GM23338 (cell line): ENCODE data around the gene ERBB3. TPM values are rescaled to one million over a fixed set of nuclear protein-coding genes. Genes with fewer than 3 reads are reported as not detected.
"Not testable (repeated sequence)": the region's sequence is repeated elsewhere in the genome, so short reads cannot be mapped to it uniquely, and the experiment has no call there.

Experiments used
- ATAC-seq: fragments of 200-7000 bp; cut with Tn5 transposase; 3 replicates; pipeline ENCODE4 v1.9.1; 2020
- DNase-seq: peaks from one replicate; pipeline ENCODE4 v3.0.0-alpha.2; 2015; ENCODE audit warnings: low spot score
- H2AFZ ChIP-seq: fragments of 200-600 bp; sonication (generic); 2 replicates; pipeline ENCODE4 v1.8.0; 2016; ENCODE audit warnings: antibody characterized with exemption, mild to moderate bottlenecking, moderate library complexity
- H3F3A ChIP-seq: fragments of 200-600 bp; sonication (generic); replicated peaks from 2 replicates; pipeline ENCODE4 v1.8.0; 2017; ENCODE audit warnings: antibody characterized with exemption, mixed run types, low read depth
- H3K27ac ChIP-seq: fragments of 200-600 bp; sonication (generic); 2 replicates; pipeline ENCODE4 v1.6.1; 2016; ENCODE audit warnings: low read depth
- H3K27me3 ChIP-seq: fragments of 200-600 bp; sonication (generic); 2 replicates; pipeline ENCODE4 v1.8.0; 2016; ENCODE audit warnings: mild to moderate bottlenecking, mixed run types, moderate library complexity; ENCODE audit not compliant: insufficient read depth
- H3K36me3 ChIP-seq: fragments of 200-600 bp; sonication (generic); 2 replicates; pipeline ENCODE4 v1.8.0; 2016; ENCODE audit warnings: mild to moderate bottlenecking; ENCODE audit not compliant: insufficient read depth
- H3K4me1 ChIP-seq: fragments of 200-600 bp; sonication (generic); 2 replicates; pipeline ENCODE4 v1.8.0; 2016; ENCODE audit warnings: mild to moderate bottlenecking, moderate library complexity; ENCODE audit not compliant: insufficient read depth
- H3K4me2 ChIP-seq: fragments of 200-600 bp; sonication (generic); 2 replicates; pipeline ENCODE4 v1.7.1; 2017; ENCODE audit warnings: mixed run types
- H3K4me3 ChIP-seq: fragments of 200-600 bp; sonication (generic); 2 replicates; pipeline ENCODE4 v1.6.1; 2016; ENCODE audit warnings: mixed run types
- H3K79me2 ChIP-seq: fragments of 200-600 bp; sonication (generic); replicated peaks from 2 replicates; pipeline ENCODE4 v1.8.0; 2017; ENCODE audit warnings: mild to moderate bottlenecking; ENCODE audit not compliant: insufficient read depth
- H3K9me2 ChIP-seq: fragments of 200-600 bp; sonication (generic); 2 replicates; pipeline ENCODE4 v1.8.0; 2017; ENCODE audit not compliant: insufficient read depth
- H4K20me1 ChIP-seq: fragments of 200-600 bp; sonication (generic); replicated peaks from 2 replicates; pipeline ENCODE4 v1.8.0; 2017; ENCODE audit warnings: mild to moderate bottlenecking; ENCODE audit not compliant: insufficient read depth
- H3K27ac Mint-ChIP-seq: 2 replicates; pipeline ENCODE4 v1.8.0; 2020; ENCODE audit warnings: inconsistent platforms, mild to moderate bottlenecking, moderate library complexity, mixed read lengths
- H3K27me3 Mint-ChIP-seq: 3 replicates; pipeline ENCODE4 v1.8.0; 2022; ENCODE audit warnings: low read depth, mild to moderate bottlenecking, moderate library complexity, mixed read lengths, inconsistent platforms; ENCODE audit not compliant: insufficient read depth, poor library complexity
- H3K36me3 Mint-ChIP-seq: 3 replicates; pipeline ENCODE4 v1.8.0; 2021; ENCODE audit warnings: low read depth, mild to moderate bottlenecking, inconsistent platforms, moderate library complexity, mixed read lengths
- H3K4me1 Mint-ChIP-seq: 3 replicates; pipeline ENCODE4 v1.8.0; 2020; ENCODE audit warnings: mild to moderate bottlenecking, inconsistent platforms, mixed read lengths
- H3K4me3 Mint-ChIP-seq: 3 replicates; pipeline ENCODE4 v1.8.0; 2021; ENCODE audit warnings: moderate library complexity, mild to moderate bottlenecking, inconsistent platforms, mixed read lengths
- H3K9me3 Mint-ChIP-seq: 3 replicates; pipeline ENCODE4 v1.8.0; 2020; ENCODE audit warnings: moderate library complexity, mild to moderate bottlenecking, inconsistent platforms, mixed read lengths
- CREB1 ChIP-seq: fragments of 250-450 bp; sonication (Bioruptor Pico); IDR thresholded peaks from 2 replicates; pipeline ENCODE4 v1.5.0; 2020; ENCODE audit warnings: low read depth, mild to moderate bottlenecking, moderate library complexity
- CTCF ChIP-seq, 2 experiments: fragments of 200-600 bp in 1 of 2; sonication (generic) in 1 of 2; conservative IDR thresholded peaks; 2 replicates each; pipeline versions ENCODE4 v1.5.1 to v1.6.1; 2016 to 2017; ENCODE audit warnings: antibody characterized with exemption in 2 of 2, low read depth in 2 of 2, mild to moderate bottlenecking in 2 of 2, moderate library complexity in 1 of 2
- ETS1 ChIP-seq: IDR thresholded peaks from 2 replicates; pipeline ENCODE4 v1.6.1; 2016; ENCODE audit warnings: antibody characterized with exemption
- EZH2 ChIP-seq: fragments of 200-600 bp; sonication (generic); IDR thresholded peaks from one replicate; pipeline ENCODE4 v1.8.0; 2017; ENCODE audit warnings: antibody characterized with exemption, mild to moderate bottlenecking, low read depth; ENCODE audit not compliant: unreplicated experiment
- EZH2phosphoT487 ChIP-seq: fragments of 200-600 bp; sonication (generic); IDR thresholded peaks from one replicate; pipeline ENCODE4 v1.8.1; 2018; ENCODE audit warnings: antibody characterized with exemption; ENCODE audit not compliant: unreplicated experiment
- JUNB ChIP-seq: IDR thresholded peaks from one replicate; pipeline ENCODE4 v1.6.1; 2016; ENCODE audit warnings: antibody characterized with exemption; ENCODE audit not compliant: unreplicated experiment
- NANOG ChIP-seq: IDR thresholded peaks from 2 replicates; pipeline ENCODE4 v1.6.1; 2016; ENCODE audit warnings: antibody characterized with exemption, borderline replicate concordance
- POLR2AphosphoS5 ChIP-seq: IDR thresholded peaks from 2 replicates; pipeline ENCODE4 v1.6.1; 2016; ENCODE audit warnings: antibody characterized with exemption, low read depth
- STAT1 ChIP-seq: IDR thresholded peaks from one replicate; pipeline ENCODE4 v1.6.1; 2016; ENCODE audit warnings: antibody characterized with exemption; ENCODE audit not compliant: unreplicated experiment
- ZNF114 ChIP-seq: fragments of 250-450 bp; sonication (Bioruptor Pico); IDR thresholded peaks from 2 replicates; pipeline ENCODE4 v1.5.0; 2020; ENCODE audit warnings: mild to moderate bottlenecking, moderate library complexity
- polyA plus RNA-seq: library from polyadenylated mRNA; unstranded; fragments of >200 nt; fragmentation: Nextera tagmentation; extraction: Ambion mirVana; gene quantifications from 2 replicates; pipeline ENCODE4 v1.2.1, GENCODE V29; 2016
- total RNA-seq: library from RNA; depleted of rRNA; stranded (reverse); fragments of >200 nt; shearing (Covaris generic); gene quantifications from 2 replicates; pipeline ENCODE4 v1.2.3, GENCODE V29; 2014

Gene ERBB3
- total and polyA plus RNA-seq, 2 experiments from 2014 or later = 21.0 to 54.4 TPM

- H3K4me2 ChIP-seq, H3F3A ChIP-seq, H3K27me3 Mint-ChIP-seq, H3K27me3 ChIP-seq, H3K36me3 Mint-ChIP-seq, H3K27ac ChIP-seq, ATAC-seq, H3K4me1 ChIP-seq, H3K4me1 Mint-ChIP-seq, H3K9me2 ChIP-seq, H3K36me3 ChIP-seq, H3K79me2 ChIP-seq, H3K4me3 ChIP-seq, H4K20me1 ChIP-seq, H3K4me3 Mint-ChIP-seq, H2AFZ ChIP-seq, H3K27ac Mint-ChIP-seq, H3K9me3 Mint-ChIP-seq: not testable (repeated sequence)
- DNase-seq = peak; percentile 14
Measured at GRCh38 chr12:56059964-56060363, 20.0 kb upstream of the ERBB3 start.

GRCh38 chr12:56061982-56062381, 18.0 kb upstream of the ERBB3 start:
- no peaks in the 10 kb centered on the region for H3K79me2 ChIP-seq
- no peaks in the 10 kb centered on the region for H3K4me1 ChIP-seq
- H2AFZ ChIP-seq = peak overlapping the region; percentile 32; the same call in 1 of the 2 replicates
- 0 out of 2 replicates have a peak, but pooled peaks cover 4% of the 10 kb centered on the region for H3F3A ChIP-seq
- no peaks in the 10 kb centered on the region for H3K9me2 ChIP-seq
- H4K20me1 ChIP-seq = no peaks in the 10 kb centered on the region
- no peak overlapping the region for H3K27ac Mint-ChIP-seq
- peaks cover 6% of the 10 kb centered on the region for H3K27me3 Mint-ChIP-seq
- no peak overlapping the region for H3K4me2 ChIP-seq
- H3K4me1 Mint-ChIP-seq = no peaks in the 10 kb centered on the region
- no peak for DNase-seq
- no peak overlapping the region for H3K4me3 ChIP-seq
- H3K27me3 ChIP-seq = no peaks in the 10 kb centered on the region
- no peaks in the 10 kb centered on the region for H3K36me3 Mint-ChIP-seq
- no peak overlapping the region; the same call in 2 of the 3 replicates for H3K4me3 Mint-ChIP-seq
- H3K36me3 ChIP-seq = no peaks in the 10 kb centered on the region
- TF ChIP-seq EZH2 (no peak), JUNB (no peak), CREB1 (CRISPR knock-in tag) (no peak), ETS1 (no peak), ZNF114 (CRISPR knock-in tag) (no peak), NANOG (no peak), POLR2AphosphoS5 (no peak), STAT1 (no peak), EZH2phosphoT487 (no peak), CTCF (conservative IDR thresholded peaks at IDR 0.05; ENCODE audit: low read depth in 2 of 2) (no peak)
- no peak overlapping the region for H3K27ac ChIP-seq
- no peaks in the 10 kb centered on the region for H3K9me3 Mint-ChIP-seq
- no peak for ATAC-seq
